ENCODE results near the gene SHQ1. TPM values are rescaled to one million over a fixed set of nuclear protein-coding genes. Genes with fewer than 3 reads are reported as not detected.

Gene SHQ1
- total and polyA plus RNA-seq, 7 donors: 6.2 to 20.6 (median 15.9) TPM

DNA sequence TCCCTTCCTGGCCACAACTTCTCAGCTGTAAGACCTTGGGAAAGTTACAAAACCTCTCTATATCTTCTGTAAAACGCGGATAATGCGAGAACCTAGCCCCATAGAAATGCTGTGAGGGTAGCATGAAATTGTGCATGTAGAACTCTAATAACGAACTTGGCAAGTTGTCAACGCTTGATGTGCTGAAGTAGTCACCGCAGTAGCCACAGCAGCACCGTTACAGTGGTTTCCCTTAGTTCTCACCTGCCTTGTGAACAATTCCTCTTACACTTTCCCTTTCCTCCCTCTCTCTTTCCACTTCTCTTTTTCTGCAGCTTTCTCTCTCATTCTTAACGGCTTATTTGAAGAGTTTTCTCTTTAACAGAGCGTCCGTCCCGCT, 447 bp upstream of the SHQ1 start:
- peak overlapping the region; percentile 89 for H3K4me3 ChIP-seq
- ATAC-seq (peak in 1 of 4 donors; percentile 6), DNase-seq (no peak)
- peaks cover 0 to 2% of the 10 kb centered on the region in 2 donors for H3K36me3 ChIP-seq (ENCODE audit: insufficient read depth in 1 of 2, low read depth in 1 of 2)
- intact Hi-C loops (cut with DNase I): loop anchor here (5.0 to 10.0 kb wide), 3 partner anchors 146 to 239 kb away; partner anchors contain the start of gene PPP4R2 (in 1 of the 2)
- H3K27me3 ChIP-seq (ENCODE audit: insufficient read depth in 3 of 3, low read length in 2 of 3): no peaks in the 10 kb centered on the region
- H3K27ac ChIP-seq: no peak overlapping the region
- peaks cover 31% of the 10 kb centered on the region for H3K4me1 ChIP-seq
- TF ChIP-seq, protein P1, sequence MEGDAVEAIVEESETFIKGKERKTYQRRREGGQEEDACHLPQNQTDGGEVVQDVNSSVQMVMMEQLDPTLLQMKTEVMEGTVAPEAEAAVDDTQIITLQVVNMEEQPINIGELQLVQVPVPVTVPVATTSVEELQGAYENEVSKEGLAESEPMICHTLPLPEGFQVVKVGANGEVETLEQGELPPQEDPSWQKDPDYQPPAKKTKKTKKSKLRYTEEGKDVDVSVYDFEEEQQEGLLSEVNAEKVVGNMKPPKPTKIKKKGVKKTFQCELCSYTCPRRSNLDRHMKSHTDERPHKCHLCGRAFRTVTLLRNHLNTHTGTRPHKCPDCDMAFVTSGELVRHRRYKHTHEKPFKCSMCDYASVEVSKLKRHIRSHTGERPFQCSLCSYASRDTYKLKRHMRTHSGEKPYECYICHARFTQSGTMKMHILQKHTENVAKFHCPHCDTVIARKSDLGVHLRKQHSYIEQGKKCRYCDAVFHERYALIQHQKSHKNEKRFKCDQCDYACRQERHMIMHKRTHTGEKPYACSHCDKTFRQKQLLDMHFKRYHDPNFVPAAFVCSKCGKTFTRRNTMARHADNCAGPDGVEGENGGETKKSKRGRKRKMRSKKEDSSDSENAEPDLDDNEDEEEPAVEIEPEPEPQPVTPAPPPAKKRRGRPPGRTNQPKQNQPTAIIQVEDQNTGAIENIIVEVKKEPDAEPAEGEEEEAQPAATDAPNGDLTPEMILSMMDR (IDR thresholded peaks at IDR 0.05): no peak
- 0 to 1% (median 1%) methylated on average over 11 of the region's 11 CpGs for WGBS, 3 donors
- no peaks in the 10 kb centered on the region for H3K9me3 ChIP-seq

DNA sequence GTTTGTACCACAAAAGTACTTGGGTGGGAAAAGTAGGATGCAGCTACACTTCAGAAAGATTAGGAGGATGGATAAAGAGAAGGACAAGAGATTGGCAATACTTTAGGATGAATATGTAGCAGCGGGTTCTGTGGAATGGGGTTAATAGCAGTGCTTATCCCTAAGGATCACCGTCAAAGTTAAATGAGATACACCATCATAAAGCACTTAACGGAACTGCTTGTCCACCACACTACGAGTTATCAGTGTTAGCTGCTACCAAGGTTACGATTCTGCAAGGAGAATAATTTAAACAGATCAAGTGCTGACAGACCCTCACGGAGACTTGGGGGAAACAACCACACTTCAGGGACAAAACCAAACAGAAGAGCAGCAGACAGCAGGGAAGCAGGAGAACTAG, 963 bp downstream of the SHQ1 start:
- peak overlapping the region; percentile 89 for H3K4me3 ChIP-seq
- H3K9me3 ChIP-seq: no peaks in the 10 kb centered on the region
- ATAC-seq: no peak
- H3K27ac ChIP-seq: peak overlapping the region; percentile 84
- intact Hi-C loops (cut with DNase I): loop anchor here (5.0 to 10.0 kb wide), 3 partner anchors 148 to 240 kb away; partner anchors contain the start of gene PPP4R2 (in 1 of the 2)
- peaks cover 31% of the 10 kb centered on the region for H3K4me1 ChIP-seq
- DNase-seq: no peak
- 8 to 12% (median 9%) methylated on average over 6 of the region's 6 CpGs for WGBS, 3 donors
- peaks cover 0 to 6% of the 10 kb centered on the region in 2 donors for H3K36me3 ChIP-seq (ENCODE audit: insufficient read depth in 1 of 2, low read depth in 1 of 2)
- TF ChIP-seq, protein P1 (IDR thresholded peaks at IDR 0.05): no peak
- H3K27me3 ChIP-seq (ENCODE audit: insufficient read depth in 3 of 3, low read length in 2 of 3): no peaks in the 10 kb centered on the region

DNA sequence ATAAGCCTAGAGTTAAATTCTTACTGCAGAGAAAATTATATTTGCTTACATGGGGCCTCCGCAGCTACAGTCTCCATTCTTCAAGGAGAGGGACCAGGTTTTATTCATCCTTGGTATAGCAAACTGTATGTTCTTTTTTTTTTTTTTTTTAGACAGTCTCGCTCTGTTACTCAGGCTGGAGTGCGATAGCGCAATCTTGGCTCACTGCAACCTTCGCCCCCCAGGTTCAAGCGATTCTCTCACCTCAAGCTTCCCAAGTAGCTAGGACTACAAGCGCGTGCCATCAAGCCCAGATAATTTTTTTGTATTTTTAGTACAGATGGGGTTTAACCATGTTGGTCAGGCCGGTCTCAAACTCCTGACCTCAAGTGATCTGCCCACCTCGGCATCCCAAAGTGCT, 2.1 kb downstream of the SHQ1 start:
- WGBS, 3 donors: 88 to 90% (median 89%) methylated on average over 10 of the region's 10 CpGs
- peaks cover 31% of the 10 kb centered on the region for H3K4me1 ChIP-seq
- intact Hi-C loops (cut with DNase I): loop anchor here (5.0 to 10.0 kb wide), 3 partner anchors 149 to 241 kb away; partner anchors contain the start of gene PPP4R2 (in 1 of the 2)
- no peaks in the 10 kb centered on the region for H3K27me3 ChIP-seq (ENCODE audit: insufficient read depth in 3 of 3, low read length in 2 of 3)
- H3K4me3 ChIP-seq: no peak overlapping the region
- DNase-seq (no peak), ATAC-seq (no peak)
- H3K36me3 ChIP-seq (ENCODE audit: insufficient read depth in 1 of 2, low read depth in 1 of 2): peaks cover 5 to 18% of the 10 kb centered on the region in 2 donors
- no peaks in the 10 kb centered on the region for H3K9me3 ChIP-seq
- H3K27ac ChIP-seq: no peak overlapping the region
- TF ChIP-seq, protein P1 (IDR thresholded peaks at IDR 0.05): no peak

DNA sequence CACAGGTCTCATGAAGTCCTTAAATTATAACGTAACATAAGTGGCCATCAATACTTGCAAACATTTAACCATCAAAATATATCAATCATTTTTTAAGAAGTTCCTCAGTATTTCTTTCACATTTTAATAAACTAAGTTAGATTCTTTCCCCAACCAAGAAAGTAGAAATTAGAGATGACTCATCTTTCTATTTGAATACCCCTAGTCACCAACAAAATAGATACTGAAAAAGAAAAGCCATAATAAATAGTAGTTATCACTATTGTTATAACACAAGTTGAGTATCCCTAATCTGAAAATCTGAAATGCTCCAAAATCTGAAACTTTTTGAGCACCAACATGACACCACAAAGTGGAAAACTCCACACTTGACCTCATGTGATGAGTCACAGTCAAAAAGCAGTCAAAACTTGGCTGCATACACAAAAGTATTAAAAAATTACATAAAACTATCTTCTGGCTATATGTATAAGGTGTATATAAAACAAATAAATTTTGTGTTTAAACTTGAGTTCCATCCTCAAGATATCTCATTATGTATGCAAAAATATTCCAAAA, 3.7 kb downstream of the SHQ1 start:
- peaks cover 5 to 31% of the 10 kb centered on the region in 2 donors for H3K36me3 ChIP-seq (ENCODE audit: insufficient read depth in 1 of 2, low read depth in 1 of 2)
- peaks cover 31% of the 10 kb centered on the region for H3K4me1 ChIP-seq
- no peak overlapping the region for H3K4me3 ChIP-seq
- intact Hi-C loops (cut with DNase I): loop anchor here (10.0 kb wide), 2 partner anchors 150 to 210 kb away; partner anchors contain the start of gene PPP4R2 (in 1 of the 2)
- 96 to 100% (median 98%) methylated on average over 1 of the region's 1 CpG for WGBS, 3 donors
- TF ChIP-seq, protein P1 (IDR thresholded peaks at IDR 0.05): no peak
- DNase-seq (no peak), ATAC-seq (no peak)
- H3K27ac ChIP-seq: no peak overlapping the region
- no peaks in the 10 kb centered on the region for H3K27me3 ChIP-seq (ENCODE audit: insufficient read depth in 3 of 3, low read length in 2 of 3)
- no peaks in the 10 kb centered on the region for H3K9me3 ChIP-seq

Measured in psoas muscle (tissue), 8 donors.